ENCODE results near the gene ACVR1. TPM values are rescaled to one million over a fixed set of nuclear protein-coding genes. Genes with fewer than 3 reads are reported as not detected.
"Not testable (repeated sequence)": the region's sequence is repeated elsewhere in the genome, so short reads cannot be mapped to it uniquely, and the experiment has no call there.

ACVR1 gene
- total RNA-seq, 3 donors from 2014 or later = 14.7 to 38.4 (median 15.8) TPM

GRCh38 chr2:157722580-157723234 is 153.4 kb downstream of the ACVR1 start:
- Histone ChIP-seq H3K4me1 (ENCODE audit: low read depth) (no peaks in the 10 kb centered on the region), H3K36me3 (ENCODE audit: low read depth) (no peaks in the 10 kb centered on the region), H3K4me3 (no peak overlapping the region), H3K9me3 (peaks cover 31% of the 10 kb centered on the region)
- intact Hi-C loops (cut with DNase I, micrococcal nuclease) = no loop called here
- no peak for ATAC-seq
- no peak for TF ChIP-seq CTCF (IDR thresholded peaks at IDR 0.05)
- no peak for DNase-seq

GRCh38 chr2:157720504-157720903 is 155.6 kb downstream of the ACVR1 start:
- intact Hi-C loops (cut with DNase I, micrococcal nuclease) = no loop called here
- DNase-seq (no peak), ATAC-seq (no peak)
- H3K36me3 ChIP-seq (ENCODE audit: low read depth) = no peaks in the 10 kb centered on the region
- H3K4me1 ChIP-seq (ENCODE audit: low read depth) = no peaks in the 10 kb centered on the region
- H3K9me3 ChIP-seq = peaks cover 31% of the 10 kb centered on the region
- no peak for TF ChIP-seq CTCF (IDR thresholded peaks at IDR 0.05)
- H3K4me3 ChIP-seq = no peak overlapping the region

- H3K4me1 ChIP-seq (ENCODE audit: low read depth); H3K36me3 ChIP-seq (ENCODE audit: low read depth); intact Hi-C loops (cut with DNase I, micrococcal nuclease); H3K9me3 ChIP-seq; ATAC-seq; H3K4me3 ChIP-seq; DNase-seq: not testable (repeated sequence)
Measured at GRCh38 chr2:157704653-157705052, 171.5 kb downstream of the ACVR1 start.

GRCh38 chr2:157704148-157704547 is 172.0 kb downstream of the ACVR1 start:
- H3K4me1 ChIP-seq (ENCODE audit: low read depth); H3K36me3 ChIP-seq (ENCODE audit: low read depth); DNase-seq; ATAC-seq; H3K4me3 ChIP-seq; H3K9me3 ChIP-seq; intact Hi-C loops (cut with DNase I, micrococcal nuclease): not testable (repeated sequence)

- no peak overlapping the region for H3K4me3 ChIP-seq
- ATAC-seq (no peak), DNase-seq (no peak)
- no peaks in the 10 kb centered on the region for H3K36me3 ChIP-seq (ENCODE audit: low read depth)
- intact Hi-C loops (cut with DNase I, micrococcal nuclease) = no loop called here
- TF ChIP-seq CTCF (IDR thresholded peaks at IDR 0.05) = no peak
- no peaks in the 10 kb centered on the region for H3K4me1 ChIP-seq (ENCODE audit: low read depth)
- no peaks in the 10 kb centered on the region for H3K9me3 ChIP-seq
Measured at GRCh38 chr2:157699806-157700205, 176.3 kb downstream of the ACVR1 start.

GRCh38 chr2:157699009-157699408 is 177.1 kb downstream of the ACVR1 start:
- DNase-seq = no peak
- no peak for TF ChIP-seq CTCF (IDR thresholded peaks at IDR 0.05)
- intact Hi-C loops (cut with DNase I, micrococcal nuclease) = no loop called here
- no peak for ATAC-seq
- H3K9me3 ChIP-seq = no peaks in the 10 kb centered on the region
- H3K36me3 ChIP-seq (ENCODE audit: low read depth) = no peaks in the 10 kb centered on the region
- no peak overlapping the region for H3K4me3 ChIP-seq
- no peaks in the 10 kb centered on the region for H3K4me1 ChIP-seq (ENCODE audit: low read depth)

- ATAC-seq (no peak), DNase-seq (no peak)
- TF ChIP-seq CTCF (IDR thresholded peaks at IDR 0.05) = no peak
- H3K4me3 ChIP-seq = no peak overlapping the region
- intact Hi-C loops (cut with DNase I, micrococcal nuclease) = no loop called here
- H3K36me3 ChIP-seq (ENCODE audit: low read depth) = no peaks in the 10 kb centered on the region
- no peaks in the 10 kb centered on the region for H3K9me3 ChIP-seq
- no peaks in the 10 kb centered on the region for H3K4me1 ChIP-seq (ENCODE audit: low read depth)
Measured at GRCh38 chr2:157698430-157698829, 177.7 kb downstream of the ACVR1 start.

All from mucosa of descending colon (tissue), 3 donors.